Esophagus muscularis mucosa (tissue), 4 donors: ENCODE results near the gene ARL8B.

ENCODE experiments used
- EP300 ChIP-seq: sonication (generic); formaldehyde crosslinking; IDR thresholded peaks from one replicate; pipeline ENCODE4 v1.6.1; 2017; ENCODE audit warnings: antibody characterized with exemption
- POLR2AphosphoS5 ChIP-seq, 2 donors: sonication (generic); formaldehyde crosslinking; IDR thresholded peaks; one replicate each; pipeline ENCODE4 v1.6.1; 2017; ENCODE audit warnings: antibody characterized with exemption in 2 of 2
- TF ChIP-seq, protein P1 (sequence below), 3 experiments: fragments of 200-600 bp in 2 of 3; fragments of 450-650 bp in 1 of 3; sonication (generic) in 2 of 3; IDR thresholded peaks; one replicate each; pipeline ENCODE4 v1.5.1; 2017 to 2019; ENCODE audit warnings: antibody characterized with exemption in 3 of 3, mild to moderate bottlenecking in 2 of 3, moderate library complexity in 1 of 3

DNA sequence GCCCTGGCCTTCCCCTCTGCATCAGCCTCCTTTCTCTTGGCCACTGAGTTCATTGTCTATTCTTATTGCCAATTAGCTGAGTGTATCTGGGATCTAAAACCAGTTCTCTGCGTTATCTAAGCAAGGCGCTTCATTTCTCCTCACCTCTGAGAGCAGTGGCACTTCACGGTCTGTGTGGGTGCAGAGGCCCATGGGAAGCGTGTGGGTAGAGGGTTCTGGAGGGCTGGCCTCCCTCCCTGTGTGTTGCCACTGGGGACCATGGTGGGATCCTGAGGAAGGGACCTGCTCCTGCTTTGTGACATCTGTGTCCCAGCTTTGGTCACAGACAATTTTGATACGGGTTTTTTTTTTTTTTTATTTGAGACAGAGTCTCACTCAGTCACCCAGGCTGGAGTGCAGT lies 98.1 kb downstream of the ARL8B start:
- TF ChIP-seq, protein P1, sequence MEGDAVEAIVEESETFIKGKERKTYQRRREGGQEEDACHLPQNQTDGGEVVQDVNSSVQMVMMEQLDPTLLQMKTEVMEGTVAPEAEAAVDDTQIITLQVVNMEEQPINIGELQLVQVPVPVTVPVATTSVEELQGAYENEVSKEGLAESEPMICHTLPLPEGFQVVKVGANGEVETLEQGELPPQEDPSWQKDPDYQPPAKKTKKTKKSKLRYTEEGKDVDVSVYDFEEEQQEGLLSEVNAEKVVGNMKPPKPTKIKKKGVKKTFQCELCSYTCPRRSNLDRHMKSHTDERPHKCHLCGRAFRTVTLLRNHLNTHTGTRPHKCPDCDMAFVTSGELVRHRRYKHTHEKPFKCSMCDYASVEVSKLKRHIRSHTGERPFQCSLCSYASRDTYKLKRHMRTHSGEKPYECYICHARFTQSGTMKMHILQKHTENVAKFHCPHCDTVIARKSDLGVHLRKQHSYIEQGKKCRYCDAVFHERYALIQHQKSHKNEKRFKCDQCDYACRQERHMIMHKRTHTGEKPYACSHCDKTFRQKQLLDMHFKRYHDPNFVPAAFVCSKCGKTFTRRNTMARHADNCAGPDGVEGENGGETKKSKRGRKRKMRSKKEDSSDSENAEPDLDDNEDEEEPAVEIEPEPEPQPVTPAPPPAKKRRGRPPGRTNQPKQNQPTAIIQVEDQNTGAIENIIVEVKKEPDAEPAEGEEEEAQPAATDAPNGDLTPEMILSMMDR (IDR thresholded peaks at IDR 0.05): no peak
- TF ChIP-seq POLR2AphosphoS5 (IDR thresholded peaks at IDR 0.05): no peak
- TF ChIP-seq EP300: no peak
